HEK293 (cell line): ENCODE measurements around the gene MLLT3.

ENCODE experiments used
- CTCF ChIA-PET: fragments of 350-600 bp; formaldehyde crosslinking; extraction: SDS; loops from one replicate; lab custom pipeline; 2021; ENCODE audit warnings: antibody characterized with exemption; lab: Yijun Ruan, JAX
- POLR2A ChIA-PET: fragments of 300-600 bp; formaldehyde crosslinking; extraction: SDS; loops from one replicate; lab custom pipeline; 2020; ENCODE audit warnings: antibody characterized with exemption, inconsistent platforms; lab: Yijun Ruan, JAX
- H3K27ac ChIP-seq: fragments of 200-500 bp; sonication (Bioruptor generic); 2 replicates; pipeline ENCODE4 v1.5.1; 2014; ENCODE audit warnings: low read depth, low read length, control low read depth, inconsistent platforms; ENCODE audit errors: extremely low read depth
- H3K36me3 ChIP-seq, 2 experiments: fragments of 200-500 bp in 1 of 2; sonication (Bioruptor generic) in 1 of 2; 1 replicate in 1 of 2; 2 replicates in 1 of 2; pipeline ENCODE4 v1.5.1; 2014 to 2017; ENCODE audit warnings: inconsistent platforms in 2 of 2, low read length in 2 of 2; ENCODE audit not compliant: control insufficient read depth in 2 of 2, insufficient read depth in 1 of 2
- H3K4me1 ChIP-seq: fragments of 200-500 bp; sonication (Bioruptor generic); 2 replicates; pipeline ENCODE4 v1.5.1; 2014; ENCODE audit warnings: mild to moderate bottlenecking, low read length, inconsistent platforms; ENCODE audit not compliant: control insufficient read depth, insufficient read depth
- H3K4me3 ChIP-seq: 2 replicates; pipeline ENCODE4 v1.5.1; 2011; ENCODE audit warnings: low read depth, mild to moderate bottlenecking, control low read depth, low read length, moderate library complexity
- H3K9me3 ChIP-seq: fragments of 200-500 bp; sonication (Bioruptor generic); 2 replicates; pipeline ENCODE4 v1.5.1; 2014; ENCODE audit warnings: low read depth, low read length, inconsistent platforms; ENCODE audit not compliant: control insufficient read depth, insufficient read depth
- ATF2 ChIP-seq: fragments of 450-650 bp; formaldehyde crosslinking; IDR thresholded peaks from 2 replicates; pipeline ENCODE4 v1.5.1; 2016; ENCODE audit warnings: missing biosample characterization, missing genetic modification characterization, low read depth
- HOXC10 ChIP-seq: sonication (generic); formaldehyde crosslinking; IDR thresholded peaks from 2 replicates; pipeline ENCODE4 v1.8.1; 2023; ENCODE audit warnings: mild to moderate bottlenecking, missing genetic modification reagents
- MEIS1 ChIP-seq: sonication (generic); formaldehyde crosslinking; IDR thresholded peaks from 2 replicates; pipeline ENCODE4 v1.8.1; 2022; ENCODE audit warnings: missing genetic modification reagents, mild to moderate bottlenecking, borderline replicate concordance
- PRDM6 ChIP-seq: fragments of 450-650 bp; formaldehyde crosslinking; IDR thresholded peaks from 2 replicates; pipeline ENCODE4 v1.5.1; 2017; ENCODE audit warnings: missing biosample characterization, missing genetic modification characterization
- ZBTB6 ChIP-seq: fragments of 450-650 bp; formaldehyde crosslinking; IDR thresholded peaks from 2 replicates; pipeline ENCODE4 v1.5.1; 2017; ENCODE audit warnings: missing biosample characterization, missing genetic modification characterization
- ZNF202 ChIP-seq: fragments of 450-650 bp; formaldehyde crosslinking; IDR thresholded peaks from 2 replicates; pipeline ENCODE4 v1.5.1; 2016; ENCODE audit warnings: missing biosample characterization, missing genetic modification characterization, borderline replicate concordance
- ZNF214 ChIP-seq: fragments of 450-650 bp; formaldehyde crosslinking; IDR thresholded peaks from 2 replicates; pipeline ENCODE4 v1.5.1; 2017; ENCODE audit warnings: missing biosample characterization, mild to moderate bottlenecking, missing genetic modification characterization, borderline replicate concordance
- ZNF354C ChIP-seq: fragments of 450-650 bp; formaldehyde crosslinking; IDR thresholded peaks from 2 replicates; pipeline ENCODE4 v1.5.1; 2016; ENCODE audit warnings: missing biosample characterization, missing genetic modification characterization, low read depth, borderline replicate concordance
- ZNF37A ChIP-seq: fragments of 450-650 bp; IDR thresholded peaks from 2 replicates; pipeline ENCODE4 v1.5.1; 2018; ENCODE audit warnings: missing biosample characterization, missing genetic modification characterization
- ZNF416 ChIP-seq: fragments of 450-650 bp; formaldehyde crosslinking; IDR thresholded peaks from 2 replicates; pipeline ENCODE4 v1.5.1; 2016; ENCODE audit warnings: missing biosample characterization, missing genetic modification characterization
- ZNF488 ChIP-seq: fragments of 450-650 bp; formaldehyde crosslinking; IDR thresholded peaks from 2 replicates; pipeline ENCODE4 v1.5.1; 2016; ENCODE audit warnings: missing biosample characterization, missing genetic modification characterization
- ZNF544 ChIP-seq: fragments of 450-650 bp; formaldehyde crosslinking; IDR thresholded peaks from 2 replicates; pipeline ENCODE4 v1.5.0; 2017; ENCODE audit warnings: missing biosample characterization, missing genetic modification characterization
- ZNF580 ChIP-seq: fragments of 450-650 bp; formaldehyde crosslinking; IDR thresholded peaks from 2 replicates; pipeline ENCODE4 v1.5.1; 2016; ENCODE audit warnings: missing biosample characterization, missing genetic modification characterization
- ZNF776 ChIP-seq: fragments of 450-650 bp; formaldehyde crosslinking; IDR thresholded peaks from 2 replicates; pipeline ENCODE4 v1.5.0; 2017; ENCODE audit warnings: missing biosample characterization, missing genetic modification characterization, borderline replicate concordance
- ZNF791 ChIP-seq: fragments of 450-650 bp; formaldehyde crosslinking; IDR thresholded peaks from 2 replicates; pipeline ENCODE4 v1.5.1; 2016; ENCODE audit warnings: missing biosample characterization, missing genetic modification characterization
- ZNF843 ChIP-seq: fragments of 450-650 bp; formaldehyde crosslinking; IDR thresholded peaks from 2 replicates; pipeline ENCODE4 v1.5.1; 2016; ENCODE audit warnings: missing biosample characterization, missing genetic modification characterization

MLLT3 gene

GRCh38 chr9:20426019-20426418 is 196.3 kb downstream of the MLLT3 start:
- CTCF ChIA-PET, result interaction anchor here (0.6 to 0.9 kb wide), 2 partner anchors 208 to 515 kb away, joined by 3 to 4 read pairs; no protein-coding TSS in a partner anchor
- Histone ChIP-seq H3K4me1 (no peaks in the 10 kb centered on the region), H3K4me3 (no peak overlapping the region), H3K36me3 (no peaks in the 10 kb centered on the region), H3K27ac (no peak overlapping the region), H3K9me3 (no peaks in the 10 kb centered on the region)
- POLR2A ChIA-PET, result no interaction called here
- no peak for TF ChIP-seq ZNF214 (tag by site-specific recombination)
- no peak for TF ChIP-seq ZNF843
- TF ChIP-seq ZBTB6 (tag by site-specific recombination), result no peak
- no peak for TF ChIP-seq ZNF776 (tag by site-specific recombination)
- no peak for TF ChIP-seq PRDM6 (tag by site-specific recombination)
- no peak for TF ChIP-seq ZNF580 (tag by site-specific recombination)
- TF ChIP-seq HOXC10, result no peak
- no peak for TF ChIP-seq ZNF354C
- no peak for TF ChIP-seq ZNF202 (tag by site-specific recombination)
- no peak for TF ChIP-seq ZNF791 (tag by site-specific recombination)
- TF ChIP-seq ZNF544 (tag by site-specific recombination), result no peak
- TF ChIP-seq MEIS1 (CRISPR knock-in tag), result no peak
- TF ChIP-seq ATF2 (tag by site-specific recombination), result no peak

- POLR2A ChIA-PET, result interaction anchor here (0.7 kb wide), 1 partner anchor 205 kb away, joined by 3 read pairs; no protein-coding TSS in a partner anchor
- TF ChIP-seq ZNF488 (no peak), ATF2 (tag by site-specific recombination) (no peak), ZNF37A (tag by site-specific recombination) (no peak), ZNF416 (tag by site-specific recombination) (no peak)
- no peaks in the 10 kb centered on the region for H3K36me3 ChIP-seq
- H3K4me3 ChIP-seq, result no peak overlapping the region
- no peak overlapping the region for H3K27ac ChIP-seq
- no peaks in the 10 kb centered on the region for H3K9me3 ChIP-seq
- no peaks in the 10 kb centered on the region for H3K4me1 ChIP-seq
- CTCF ChIA-PET, result no interaction called here
Measured at GRCh38 chr9:20419533-20419932, 202.8 kb downstream of the MLLT3 start.
